ENCODE results near the gene IQGAP3. TPM values are rescaled to one million over a fixed set of nuclear protein-coding genes. Genes with fewer than 3 reads are reported as not detected.
A peak's percentile ranks its signal among the peaks of the same experiment; 100 is the strongest.

IQGAP3 gene
- polyA plus RNA-seq, 3 donors from 2014 or later, result not detected

DNA sequence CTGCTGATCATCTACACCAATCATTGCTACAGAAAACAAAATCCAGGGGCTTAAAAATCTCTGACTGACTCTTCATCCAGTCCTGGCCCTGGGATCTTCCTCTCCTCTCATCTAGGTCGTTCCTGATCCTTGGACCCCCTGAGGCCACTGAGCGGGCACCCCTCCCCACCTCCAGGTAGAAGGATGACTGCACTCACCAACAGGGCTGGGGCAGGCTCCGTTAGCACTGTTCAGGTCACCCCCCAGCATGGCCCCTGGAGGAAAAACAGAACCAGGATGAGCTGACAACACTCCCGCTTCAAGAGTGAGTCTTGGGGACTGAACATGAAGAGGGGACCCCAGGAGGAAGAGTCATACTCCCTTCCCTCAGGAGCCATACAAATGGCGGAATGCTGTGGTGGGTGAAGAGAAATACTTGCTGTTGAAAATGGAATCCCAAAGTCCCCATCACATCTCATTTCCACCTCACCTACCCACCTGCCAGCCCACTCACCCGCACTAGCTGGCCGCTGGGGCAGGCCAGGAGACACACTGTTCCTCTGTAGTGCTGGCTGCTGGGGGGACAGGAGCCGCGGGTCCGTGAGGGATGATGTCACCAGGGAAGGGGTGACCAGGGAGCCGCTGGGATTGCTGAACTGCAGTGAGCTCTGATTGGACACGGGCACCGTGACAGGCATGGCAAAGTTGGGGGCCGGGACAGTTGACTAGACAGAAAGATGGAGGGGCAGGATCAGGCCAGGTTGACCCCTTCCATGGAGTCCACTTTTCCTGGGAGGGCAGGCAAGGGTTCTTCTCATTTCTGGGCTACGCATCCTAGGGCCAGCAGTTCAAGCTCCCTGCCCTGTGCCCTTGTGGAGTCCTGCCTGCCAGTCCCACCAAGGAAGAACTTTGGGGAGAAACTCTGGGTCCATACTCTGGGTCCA, 93.0 kb downstream of the IQGAP3 start:
- H3K27me3 Mint-ChIP-seq (ENCODE audit: low read depth in 3 of 3), result peaks cover 31 to 41% (median 39%) of the 10 kb centered on the region in 3 donors
- H3K36me3 Mint-ChIP-seq, result peaks cover 27 to 63% (median 34%) of the 10 kb centered on the region in 3 donors
- H3K27ac Mint-ChIP-seq, result peak overlapping the region; percentile 27 to 81 (median 62)
- no peaks in the 10 kb centered on the region for H3K9me3 Mint-ChIP-seq
- peak overlapping the region in 1 of 5 donors; percentile 3 for H3K4me3 Mint-ChIP-seq
- no peak for DNase-seq
- H3K4me1 Mint-ChIP-seq, result peaks cover 47 to 59% of the 10 kb centered on the region in 2 donors

- no peak overlapping the region for H3K4me3 Mint-ChIP-seq
- no peak for DNase-seq
- peak overlapping the region in 4 of 6 donors; percentile 37 to 58 (median 44) for H3K27ac Mint-ChIP-seq
- H3K27me3 Mint-ChIP-seq (ENCODE audit: low read depth in 3 of 3), result peaks cover 33 to 47% (median 38%) of the 10 kb centered on the region in 3 donors
- H3K4me1 Mint-ChIP-seq, result peaks cover 38 to 48% of the 10 kb centered on the region in 2 donors
- H3K36me3 Mint-ChIP-seq, result peaks cover 31 to 74% (median 43%) of the 10 kb centered on the region in 3 donors
- no peaks in the 10 kb centered on the region for H3K9me3 Mint-ChIP-seq
These were observed 94.1 kb downstream of the IQGAP3 start for GRCh38 chr1:156478250-156478627.

GRCh38 chr1:156477526-156478249, 94.7 kb downstream of the IQGAP3 start:
- DNase-seq, result no peak
- Mint-ChIP-seq H3K4me1 (peaks cover 34 to 42% of the 10 kb centered on the region in 2 donors), H3K27me3 (ENCODE audit: low read depth in 3 of 3) (peaks cover 32 to 49% (median 37%) of the 10 kb centered on the region in 3 donors), H3K4me3 (no peak overlapping the region), H3K27ac (peak overlapping the region in 5 of 6 donors; percentile 20 to 58 (median 40)), H3K9me3 (no peaks in the 10 kb centered on the region), H3K36me3 (peaks cover 31 to 76% (median 43%) of the 10 kb centered on the region in 3 donors)

DNA sequence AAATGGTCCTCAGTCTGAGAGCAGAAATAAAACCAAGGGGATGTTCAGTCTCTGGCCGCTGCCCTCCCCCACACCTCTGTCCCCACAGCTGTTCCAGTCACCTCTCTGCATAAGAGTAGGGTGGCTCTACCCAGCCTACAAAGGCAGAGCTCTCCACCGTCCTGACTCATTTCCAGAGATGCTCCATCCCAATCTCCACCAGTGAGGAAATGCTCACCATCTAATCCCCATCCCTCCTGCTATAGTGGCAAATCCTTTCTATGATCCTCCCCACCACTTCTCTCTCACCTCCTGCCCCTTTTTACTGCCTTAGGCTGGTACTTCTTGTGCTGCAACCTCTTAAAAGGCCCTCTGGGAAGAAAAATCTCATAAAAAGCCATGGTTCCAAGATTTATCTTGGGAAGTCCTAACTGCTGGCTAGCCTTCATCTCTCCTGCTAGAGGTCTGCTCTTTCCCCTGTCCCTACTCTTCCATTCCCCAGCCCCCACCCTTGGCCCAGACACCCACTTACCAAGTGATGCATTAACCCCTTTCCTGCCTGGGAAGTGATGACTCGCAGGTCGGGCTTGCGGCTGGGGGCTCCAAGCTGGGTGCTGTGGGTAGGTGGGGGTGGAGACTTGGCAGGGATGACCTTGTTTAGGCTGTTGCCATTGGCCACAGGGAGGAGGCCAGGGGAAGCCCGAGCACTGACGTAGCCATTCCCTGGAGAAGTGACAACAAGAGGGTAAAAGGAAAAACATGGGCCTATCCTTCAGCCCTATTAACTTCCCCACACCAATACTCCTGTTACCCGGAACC, 95.7 kb downstream of the IQGAP3 start:
- H3K9me3 Mint-ChIP-seq, result no peaks in the 10 kb centered on the region
- peak overlapping the region in 5 of 6 donors; percentile 26 to 74 (median 56) for H3K27ac Mint-ChIP-seq
- peaks cover 35 to 49% (median 36%) of the 10 kb centered on the region in 3 donors for H3K27me3 Mint-ChIP-seq (ENCODE audit: low read depth in 3 of 3)
- no peak for DNase-seq
- H3K36me3 Mint-ChIP-seq, result peaks cover 31 to 73% (median 47%) of the 10 kb centered on the region in 3 donors
- H3K4me3 Mint-ChIP-seq, result no peak overlapping the region
- H3K4me1 Mint-ChIP-seq, result peaks cover 26 to 33% of the 10 kb centered on the region in 2 donors

DNA sequence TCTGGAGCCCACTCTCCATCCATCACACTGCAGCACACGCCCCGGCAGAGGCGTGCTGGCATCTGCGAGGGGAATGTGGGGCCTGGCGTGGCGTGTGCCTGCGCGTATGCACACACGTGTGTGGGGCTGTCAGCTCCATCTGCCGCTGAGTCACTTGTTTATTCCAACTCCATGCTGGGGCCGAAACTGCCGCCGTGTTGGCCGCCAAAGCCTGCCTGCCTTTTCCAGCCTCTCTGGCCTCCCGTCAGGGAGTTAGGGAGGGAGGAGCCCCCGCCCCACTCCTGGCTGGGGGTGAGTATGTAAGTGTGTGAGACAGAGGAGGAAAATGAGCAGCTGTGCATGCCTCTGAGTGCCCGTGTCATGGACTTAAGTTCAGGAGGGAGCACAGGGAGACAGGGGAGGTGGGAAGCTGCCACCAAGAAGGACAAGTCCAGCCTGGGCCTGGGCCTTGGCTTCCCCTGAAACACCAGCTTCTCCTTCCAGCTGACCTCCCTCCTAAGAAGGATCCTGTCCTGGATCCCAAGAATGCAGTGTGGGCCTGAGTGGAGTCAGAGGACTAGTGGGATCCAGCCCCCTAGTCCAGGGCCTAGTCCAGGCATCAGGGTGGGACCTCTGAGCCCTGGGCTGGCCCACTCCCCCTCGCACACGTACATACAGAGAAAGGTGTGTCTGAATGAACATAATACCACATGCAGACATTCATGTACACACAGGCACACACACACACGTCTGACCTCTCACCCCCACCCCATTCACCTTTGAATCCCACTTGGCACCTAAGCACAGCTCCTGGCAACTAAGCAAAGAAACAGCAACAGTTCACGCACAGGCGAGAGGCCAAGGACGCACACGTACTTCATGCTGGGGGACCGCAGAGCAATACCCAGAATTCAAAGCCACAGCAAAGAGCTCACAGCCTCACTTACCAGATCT, 96.5 kb downstream of the IQGAP3 start:
- no peak overlapping the region for H3K4me3 Mint-ChIP-seq
- H3K36me3 Mint-ChIP-seq, result peaks cover 31 to 65% (median 49%) of the 10 kb centered on the region in 3 donors
- H3K27ac Mint-ChIP-seq, result peak overlapping the region; percentile 12 to 66 (median 41)
- H3K27me3 Mint-ChIP-seq (ENCODE audit: low read depth in 3 of 3), result peaks cover 33 to 52% (median 36%) of the 10 kb centered on the region in 3 donors
- no peaks in the 10 kb centered on the region for H3K9me3 Mint-ChIP-seq
- peaks cover 17 to 24% of the 10 kb centered on the region in 2 donors for H3K4me1 Mint-ChIP-seq
- no peak for DNase-seq

Other genes starting within 250 kb of the IQGAP3 start
- 100 to 1,000 TPM; 174 to 225 (median 177) TPM for gene CCT3, start 234.3 kb downstream of the IQGAP3 start, polyA plus RNA-seq
- under 1 TPM in 1 of 3 donors, not detected in 2; 0.62 TPM for gene TSACC, start 234.0 kb downstream of the IQGAP3 start, polyA plus RNA-seq
- not detected for gene RHBG, start 203.4 kb downstream of the IQGAP3 start, polyA plus RNA-seq
- gene MEF2D, start 71.8 kb downstream of the IQGAP3 start, polyA plus RNA-seq, result 10 to 100 TPM in 1 of 3 donors, 1 to 10 TPM in 2; 5.0 to 22.8 (median 6.0) TPM
- gene TTC24, start 7.2 kb upstream of the IQGAP3 start, polyA plus RNA-seq, result 1 to 10 TPM in 1 of 3 donors, under 1 TPM in 2; 0.40 to 1.1 (median 0.72) TPM
- 100 to 1,000 TPM; 141 to 239 (median 202) TPM for gene NAXE, start 19.2 kb upstream of the IQGAP3 start, polyA plus RNA-seq
- 10 to 100 TPM in 2 of 3 donors, 1 to 10 TPM in 1; 7.7 to 42.2 (median 15.9) TPM for gene GPATCH4, start 28.9 kb upstream of the IQGAP3 start, polyA plus RNA-seq
- not detected for gene HAPLN2, start 46.9 kb upstream of the IQGAP3 start, polyA plus RNA-seq
- gene BCAN, start 69.6 kb upstream of the IQGAP3 start, polyA plus RNA-seq, result under 1 TPM in 1 of 3 donors, not detected in 2; 0.35 TPM
- not detected for gene NES, start 104.8 kb upstream of the IQGAP3 start, polyA plus RNA-seq
- not detected for gene CRABP2, start 133.0 kb upstream of the IQGAP3 start, polyA plus RNA-seq
- gene METTL25B, start 155.9 kb upstream of the IQGAP3 start, polyA plus RNA-seq, result 1 to 10 TPM; 4.1 to 6.3 (median 4.4) TPM
- 10 to 100 TPM in 2 of 3 donors, 1 to 10 TPM in 1; 9.3 to 34.1 (median 15.8) TPM for gene ISG20L2, start 156.2 kb upstream of the IQGAP3 start, polyA plus RNA-seq
- 100 to 1,000 TPM in 1 of 3 donors, 10 to 100 TPM in 2; 75.4 to 126 (median 88.2) TPM for gene MRPL24, start 168.5 kb upstream of the IQGAP3 start, polyA plus RNA-seq
- 10 to 100 TPM; 27.5 to 35.4 (median 32.4) TPM for gene HDGF, start 179.1 kb upstream of the IQGAP3 start, polyA plus RNA-seq
- 10 to 100 TPM; 25.9 to 55.6 (median 32.8) TPM for gene PRCC, start 195.0 kb upstream of the IQGAP3 start, polyA plus RNA-seq
- 100 to 1,000 TPM in 1 of 3 donors, 10 to 100 TPM in 2; 76.4 to 139 (median 84.1) TPM for gene SH2D2A, start 244.3 kb upstream of the IQGAP3 start, polyA plus RNA-seq